IPS-15b (cell line): ENCODE data around the gene SLC25A26.

Experiments used
- H3K27me3 ChIP-seq: one replicate; pipeline ENCODE4 v1.6.1; 2013; ENCODE audit warnings: low read length; ENCODE audit not compliant: control insufficient read depth, insufficient read depth
- H3K36me3 ChIP-seq: one replicate; pipeline ENCODE4 v1.6.1; 2013; ENCODE audit warnings: low read length; ENCODE audit not compliant: control insufficient read depth, insufficient read depth
- H3K4me1 ChIP-seq: one replicate; pipeline ENCODE4 v1.6.1; 2013; ENCODE audit warnings: mild to moderate bottlenecking, low read length; ENCODE audit not compliant: control insufficient read depth, insufficient read depth
- H3K4me3 ChIP-seq: one replicate; pipeline ENCODE4 v1.5.1; 2013; ENCODE audit warnings: low read depth, low read length
- H3K9ac ChIP-seq: one replicate; pipeline ENCODE4 v1.6.1; 2013; ENCODE audit warnings: low read depth, mild to moderate bottlenecking, low read length
- H3K9me3 ChIP-seq: one replicate; pipeline ENCODE4 v1.6.1; 2013; ENCODE audit warnings: mild to moderate bottlenecking, low read length; ENCODE audit not compliant: control insufficient read depth, insufficient read depth

The SLC25A26 gene

DNA sequence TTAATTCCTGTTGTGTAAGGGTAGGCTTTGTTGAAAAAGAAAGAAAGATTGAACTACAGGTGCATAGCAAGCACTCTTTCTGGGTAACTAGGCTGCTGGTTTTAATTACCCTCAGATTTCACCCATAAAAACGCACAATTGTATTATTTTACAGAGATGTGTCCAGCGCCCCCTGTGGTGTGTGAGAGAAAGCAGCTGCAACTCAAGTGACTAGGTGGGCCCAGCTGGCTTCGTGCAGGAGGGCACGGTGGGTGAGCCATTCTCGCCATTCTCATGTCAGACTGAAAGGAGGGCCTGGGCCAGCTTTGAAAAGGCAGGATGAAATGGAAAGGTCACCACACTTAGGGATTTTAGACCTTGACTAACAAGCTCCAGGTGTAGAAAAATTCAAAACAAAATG lies 157.5 kb downstream of the SLC25A26 start:
- Histone ChIP-seq H3K9me3 (no peaks in the 10 kb centered on the region), H3K9ac (no peak overlapping the region), H3K4me3 (no peak overlapping the region), H3K36me3 (peaks cover 41% of the 10 kb centered on the region), H3K4me1 (no peaks in the 10 kb centered on the region), H3K27me3 (no peaks in the 10 kb centered on the region)

DNA sequence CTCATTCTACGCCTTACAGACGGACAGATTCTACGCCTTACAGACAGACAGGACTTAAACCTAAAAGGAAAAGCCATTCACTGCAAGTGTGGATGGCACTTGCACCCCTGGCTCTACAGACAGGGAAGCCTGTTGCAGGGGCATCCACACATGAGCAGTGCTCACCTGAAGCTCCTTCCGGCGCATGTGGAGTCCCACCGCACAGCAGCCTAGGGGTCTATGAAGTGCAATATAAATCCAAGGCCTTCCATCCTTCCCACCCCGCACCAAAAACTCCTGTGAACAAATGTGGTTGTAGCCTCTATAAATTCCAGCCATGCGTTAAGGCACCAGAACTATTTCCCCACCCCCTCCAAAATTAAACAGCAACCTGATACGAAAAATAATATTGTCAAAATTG lies 158.8 kb downstream of the SLC25A26 start:
- no peaks in the 10 kb centered on the region for H3K9me3 ChIP-seq
- no peak overlapping the region for H3K4me3 ChIP-seq
- no peak overlapping the region for H3K9ac ChIP-seq
- H3K36me3 ChIP-seq, result peaks cover 55% of the 10 kb centered on the region
- no peaks in the 10 kb centered on the region for H3K4me1 ChIP-seq
- H3K27me3 ChIP-seq, result no peaks in the 10 kb centered on the region

GRCh38 chr3:66380200-66380932 lies 159.6 kb downstream of the SLC25A26 start:
- H3K9ac ChIP-seq, result no peak overlapping the region
- H3K9me3 ChIP-seq, result no peaks in the 10 kb centered on the region
- H3K4me1 ChIP-seq, result no peaks in the 10 kb centered on the region
- H3K4me3 ChIP-seq, result no peak overlapping the region
- no peaks in the 10 kb centered on the region for H3K27me3 ChIP-seq
- H3K36me3 ChIP-seq, result peaks cover 61% of the 10 kb centered on the region

DNA sequence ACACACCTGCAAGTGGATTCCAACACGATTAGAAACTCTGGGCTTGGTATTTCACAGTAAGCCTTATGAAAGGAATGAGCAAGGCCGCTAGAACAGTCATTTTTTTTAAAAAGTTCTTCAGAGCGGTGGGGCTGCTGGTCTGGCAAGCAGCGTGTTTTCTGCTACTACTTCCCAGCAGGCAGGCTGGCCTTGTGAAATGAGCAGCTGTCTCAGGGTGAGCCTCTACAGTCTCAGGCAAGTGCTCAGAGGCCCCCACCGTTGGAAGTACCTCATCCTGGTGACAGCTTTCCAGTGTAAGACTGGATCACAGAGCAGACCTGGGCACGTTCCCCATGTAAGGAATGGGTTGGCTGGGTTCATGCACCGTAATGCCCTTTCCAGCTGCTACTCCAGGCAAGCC lies 160.8 kb downstream of the SLC25A26 start:
- Histone ChIP-seq H3K9ac (no peak overlapping the region), H3K36me3 (peaks cover 72% of the 10 kb centered on the region), H3K9me3 (no peaks in the 10 kb centered on the region), H3K4me3 (no peak overlapping the region), H3K27me3 (no peaks in the 10 kb centered on the region), H3K4me1 (no peaks in the 10 kb centered on the region)

DNA sequence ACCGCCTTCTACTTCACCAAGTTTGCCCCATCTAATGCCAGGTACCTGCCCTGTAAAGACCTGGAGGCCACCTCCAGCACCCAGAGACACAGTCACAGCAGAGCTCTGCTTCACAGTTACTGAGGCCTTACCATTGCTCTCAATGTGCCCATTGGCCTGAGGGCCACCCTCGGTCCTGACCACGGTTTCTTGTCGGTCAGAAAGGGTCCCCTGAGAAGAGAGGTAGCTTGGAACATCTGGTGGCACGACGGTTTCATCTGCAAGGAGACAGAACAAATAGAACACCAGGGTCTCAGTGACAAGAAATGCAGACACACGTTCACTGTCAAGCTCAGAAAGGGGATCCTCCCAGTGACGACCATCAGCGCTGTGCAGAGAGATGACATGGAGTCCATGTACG lies 161.3 kb downstream of the SLC25A26 start:
- no peaks in the 10 kb centered on the region for H3K4me1 ChIP-seq
- no peaks in the 10 kb centered on the region for H3K27me3 ChIP-seq
- no peak overlapping the region for H3K4me3 ChIP-seq
- no peaks in the 10 kb centered on the region for H3K9me3 ChIP-seq
- peaks cover 74% of the 10 kb centered on the region for H3K36me3 ChIP-seq
- no peak overlapping the region for H3K9ac ChIP-seq

GRCh38 chr3:66383023-66383422 lies 162.2 kb downstream of the SLC25A26 start:
- H3K4me3 ChIP-seq, result no peak overlapping the region
- no peaks in the 10 kb centered on the region for H3K9me3 ChIP-seq
- no peaks in the 10 kb centered on the region for H3K27me3 ChIP-seq
- no peak overlapping the region for H3K9ac ChIP-seq
- peaks cover 74% of the 10 kb centered on the region for H3K36me3 ChIP-seq
- H3K4me1 ChIP-seq, result no peaks in the 10 kb centered on the region

DNA sequence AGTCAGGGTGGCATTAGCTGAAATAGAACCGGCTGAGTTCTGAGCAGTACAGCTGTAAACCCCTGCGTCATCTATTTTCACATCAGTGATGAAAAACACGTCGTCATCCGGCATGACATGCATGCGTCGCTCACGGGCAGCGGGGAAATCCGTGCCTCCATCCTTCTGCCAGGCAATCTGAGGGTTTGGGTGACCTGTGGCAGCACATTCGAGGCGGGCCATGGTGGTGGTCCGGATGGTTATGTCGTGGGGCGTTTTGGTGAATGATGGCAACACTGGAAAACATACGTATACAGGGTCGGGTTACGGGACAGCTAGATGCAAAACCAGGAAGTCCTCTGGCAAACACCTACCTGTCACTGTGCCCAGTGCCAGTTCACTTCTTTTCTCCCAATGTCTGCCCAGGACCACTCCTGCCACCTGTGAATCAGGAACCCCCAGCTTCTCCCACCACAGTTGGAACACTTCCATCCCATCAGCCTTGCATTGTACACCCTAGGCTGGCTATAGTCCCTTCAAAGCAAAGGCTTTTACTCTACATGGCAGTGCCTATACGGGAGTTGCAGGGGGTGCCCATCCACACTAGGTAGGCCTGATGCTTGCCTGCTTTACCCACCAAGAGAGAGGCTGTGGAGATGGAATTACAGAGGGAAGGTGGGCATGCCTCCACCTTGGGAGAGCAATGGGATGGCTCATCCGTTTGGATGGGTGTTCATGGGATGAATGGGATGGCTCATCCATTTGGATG lies 163.4 kb downstream of the SLC25A26 start:
- Histone ChIP-seq H3K4me1 (no peaks in the 10 kb centered on the region), H3K9me3 (no peaks in the 10 kb centered on the region), H3K27me3 (no peaks in the 10 kb centered on the region), H3K36me3 (peaks cover 74% of the 10 kb centered on the region), H3K9ac (no peak overlapping the region), H3K4me3 (no peak overlapping the region)

DNA sequence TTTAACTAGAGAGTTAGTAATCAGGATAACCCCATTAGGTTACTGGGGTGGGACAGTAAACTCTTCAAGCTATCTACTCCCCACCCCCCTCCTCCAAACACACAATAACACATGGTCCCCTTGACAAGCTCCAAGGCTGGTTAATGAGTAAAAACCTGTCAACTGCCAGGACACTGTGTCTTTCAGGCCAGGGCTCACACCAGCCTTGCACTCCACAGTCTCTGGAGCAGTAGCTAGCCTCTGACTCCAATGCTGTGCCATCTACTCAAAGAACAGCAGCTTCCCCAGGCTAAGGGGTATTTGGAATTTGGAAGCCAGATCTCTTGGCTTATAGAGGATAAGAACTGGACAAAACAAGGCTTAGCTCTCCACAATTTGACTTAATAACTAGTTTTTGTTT lies 164.3 kb downstream of the SLC25A26 start:
- Histone ChIP-seq H3K9ac (no peak overlapping the region), H3K4me1 (no peaks in the 10 kb centered on the region), H3K4me3 (no peak overlapping the region), H3K9me3 (no peaks in the 10 kb centered on the region), H3K27me3 (no peaks in the 10 kb centered on the region), H3K36me3 (peaks cover 68% of the 10 kb centered on the region)

- H3K27me3 ChIP-seq, result no peaks in the 10 kb centered on the region
- H3K4me1 ChIP-seq, result no peaks in the 10 kb centered on the region
- H3K4me3 ChIP-seq, result no peak overlapping the region
- H3K36me3 ChIP-seq, result peaks cover 56% of the 10 kb centered on the region
- no peak overlapping the region for H3K9ac ChIP-seq
- no peaks in the 10 kb centered on the region for H3K9me3 ChIP-seq
Observed at GRCh38 chr3:66386011-66386924, 165.5 kb downstream of the SLC25A26 start.

GRCh38 chr3:66386925-66387650 lies 166.3 kb downstream of the SLC25A26 start:
- Histone ChIP-seq H3K4me3 (no peak overlapping the region), H3K4me1 (no peaks in the 10 kb centered on the region), H3K9ac (no peak overlapping the region), H3K36me3 (peaks cover 52% of the 10 kb centered on the region), H3K27me3 (no peaks in the 10 kb centered on the region), H3K9me3 (no peaks in the 10 kb centered on the region)

DNA sequence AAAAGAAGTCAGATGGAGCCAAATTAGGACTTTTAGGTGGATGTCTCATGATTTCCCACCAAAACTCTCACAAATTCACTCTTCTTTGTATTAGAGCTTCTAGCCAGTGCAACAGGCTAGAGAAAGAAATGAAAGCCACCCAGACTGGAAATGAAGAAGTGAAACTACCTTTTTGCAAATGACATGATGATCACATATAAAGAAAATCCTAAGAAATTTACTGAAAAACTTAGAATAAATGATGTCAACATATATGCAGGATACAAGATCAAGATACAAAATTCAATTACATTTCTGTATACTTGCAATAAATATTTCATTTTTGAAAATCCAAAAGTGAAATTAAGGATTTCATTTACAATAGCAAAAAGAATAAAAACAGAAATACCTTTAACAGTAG lies 169.2 kb downstream of the SLC25A26 start:
- Histone ChIP-seq H3K9me3 (no peaks in the 10 kb centered on the region), H3K36me3 (peaks cover 48% of the 10 kb centered on the region), H3K27me3 (no peaks in the 10 kb centered on the region), H3K4me3 (no peak overlapping the region), H3K9ac (no peak overlapping the region), H3K4me1 (no peaks in the 10 kb centered on the region)
